ENCODE results near the gene TAF11.
"Not testable (repeated sequence)": the region's sequence is repeated elsewhere in the genome, so short reads cannot be mapped to it uniquely, and the experiment has no call there.

The TAF11 gene, protein sequence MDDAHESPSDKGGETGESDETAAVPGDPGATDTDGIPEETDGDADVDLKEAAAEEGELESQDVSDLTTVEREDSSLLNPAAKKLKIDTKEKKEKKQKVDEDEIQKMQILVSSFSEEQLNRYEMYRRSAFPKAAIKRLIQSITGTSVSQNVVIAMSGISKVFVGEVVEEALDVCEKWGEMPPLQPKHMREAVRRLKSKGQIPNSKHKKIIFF

DNA sequence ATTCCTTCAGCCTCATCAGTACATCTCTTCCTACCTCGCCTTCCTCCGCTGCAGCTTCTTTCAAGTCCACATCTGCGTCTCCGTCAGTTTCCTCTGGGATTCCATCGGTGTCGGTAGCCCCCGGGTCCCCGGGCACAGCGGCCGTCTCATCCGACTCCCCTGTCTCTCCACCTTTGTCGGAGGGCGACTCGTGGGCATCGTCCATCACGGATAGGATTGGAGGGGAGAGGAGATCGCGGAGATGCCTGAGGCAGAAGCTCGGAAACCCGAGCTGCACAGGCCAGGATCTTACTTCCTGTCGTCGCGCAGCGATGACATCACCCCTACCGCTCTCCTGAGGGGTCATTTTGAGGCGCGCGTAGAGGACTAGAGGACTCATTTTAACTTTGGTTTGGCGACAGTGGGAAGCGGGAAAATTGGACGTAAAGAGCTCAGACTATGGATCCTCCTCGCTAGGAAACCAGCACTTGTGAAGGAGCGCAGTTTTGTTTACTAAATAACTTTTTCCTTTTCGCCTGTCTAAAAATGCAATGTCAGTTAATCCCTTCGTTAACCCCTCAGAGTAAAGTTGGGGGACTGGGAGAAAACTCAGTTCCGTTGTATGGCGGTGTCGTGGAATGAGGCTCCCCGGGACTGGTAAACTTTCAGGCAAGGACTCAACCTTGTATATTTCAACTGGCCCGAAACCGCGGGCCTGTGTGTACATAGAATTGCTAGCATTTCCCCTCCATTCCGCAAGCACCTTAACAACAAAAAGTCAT is at the start of gene TAF11:
TSS of gene TAF11 (minus strand) at position 290 of the 761 bp plus-strand sequence. CDS start at position 205, 85 bp downstream.
- no peaks in the 10 kb centered on the region for H3K36me3 ChIP-seq (ENCODE audit: control insufficient read depth, insufficient read depth, low read length)
- H3K4me1 ChIP-seq (ENCODE audit: control insufficient read depth, insufficient read depth, low read length) = peaks cover 10% of the 10 kb centered on the region
- H3K9me3 ChIP-seq (ENCODE audit: control insufficient read depth, low read length) = no peaks in the 10 kb centered on the region
- H3K9ac ChIP-seq (ENCODE audit: low read length) = peak within 1 kb of the TSS; percentile 94
- H3K27me3 ChIP-seq (ENCODE audit: control insufficient read depth, insufficient read depth, low read length) = no peaks in the 10 kb centered on the region
- peak within 1 kb of the TSS; percentile 98 for H3K4me3 ChIP-seq (ENCODE audit: low read length)

DNA sequence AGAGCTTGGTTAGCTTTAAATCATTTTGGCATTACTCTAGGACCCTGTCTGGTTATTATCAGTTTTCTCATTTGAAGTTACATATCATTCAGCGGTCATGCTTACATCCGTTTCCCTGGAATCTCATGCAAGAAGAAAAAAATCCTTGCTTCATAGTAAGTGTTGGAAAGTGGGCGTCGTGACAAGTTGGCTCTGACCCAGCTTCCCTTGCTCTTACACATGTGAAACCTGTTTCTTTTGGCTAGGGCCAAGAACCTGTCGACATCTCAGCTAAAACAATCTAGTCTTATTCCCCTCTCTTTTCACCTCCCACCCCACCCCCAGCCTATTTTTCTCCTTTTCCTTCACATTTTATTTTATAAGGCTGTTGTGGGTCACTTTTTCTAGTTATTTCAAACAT is 46.7 kb upstream of the TAF11 start:
- Histone ChIP-seq H3K36me3 (ENCODE audit: control insufficient read depth, insufficient read depth, low read length) (no peaks in the 10 kb centered on the region), H3K4me1 (ENCODE audit: control insufficient read depth, insufficient read depth, low read length) (peaks cover 15% of the 10 kb centered on the region), H3K9me3 (ENCODE audit: control insufficient read depth, low read length) (no peaks in the 10 kb centered on the region), H3K4me3 (ENCODE audit: low read length) (no peak overlapping the region), H3K9ac (ENCODE audit: low read length) (no peak overlapping the region), H3K27me3 (ENCODE audit: control insufficient read depth, insufficient read depth, low read length) (no peaks in the 10 kb centered on the region)

DNA sequence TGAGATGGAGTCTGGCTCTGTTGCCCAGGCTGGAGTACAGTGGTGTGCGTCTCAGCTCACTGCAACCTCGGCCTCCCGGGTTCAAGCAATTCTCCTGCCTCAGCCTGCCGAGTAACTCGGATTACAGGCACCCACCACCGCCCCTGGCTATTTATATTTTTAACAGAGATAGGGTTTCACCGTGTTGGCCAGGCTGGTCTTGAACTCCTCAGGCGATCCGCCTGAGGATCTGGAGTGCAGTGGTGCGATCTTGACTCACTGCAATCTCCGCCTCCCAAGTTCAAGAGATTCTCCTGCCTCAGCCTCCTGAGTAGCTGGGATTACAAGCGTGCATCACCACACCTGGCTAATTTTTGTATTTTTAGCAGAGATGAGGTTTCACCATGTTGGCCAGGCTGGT is 44.4 kb upstream of the TAF11 start:
- peaks cover 27% of the 10 kb centered on the region for H3K4me1 ChIP-seq (ENCODE audit: control insufficient read depth, insufficient read depth, low read length)
- H3K27me3 ChIP-seq (ENCODE audit: control insufficient read depth, insufficient read depth, low read length); H3K36me3 ChIP-seq (ENCODE audit: control insufficient read depth, insufficient read depth, low read length): not testable (repeated sequence)

DNA sequence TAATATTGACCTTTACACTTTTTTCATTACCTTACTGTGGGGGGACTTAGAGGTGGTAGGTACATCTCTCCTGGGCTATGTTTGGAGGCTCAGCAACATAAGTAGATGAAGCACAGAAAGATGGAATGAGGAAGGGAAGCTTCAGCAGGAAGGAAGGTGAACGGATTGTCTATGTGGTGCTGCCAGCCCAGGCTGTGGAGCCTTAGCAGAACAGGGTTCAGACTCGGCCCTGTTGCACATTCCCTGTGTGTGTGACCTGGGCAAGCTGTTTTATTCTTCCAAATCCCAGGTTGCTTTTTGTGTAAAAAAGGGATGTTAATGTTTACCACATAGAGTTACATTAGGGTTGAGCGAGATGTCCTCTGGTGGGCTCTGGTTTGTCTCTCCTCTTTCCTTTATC is 42.4 kb upstream of the TAF11 start:
- no peak overlapping the region for H3K4me3 ChIP-seq (ENCODE audit: low read length)

More for the DNA sequence above, 44.4 kb upstream of the TAF11 start:
- H3K9me3 ChIP-seq (ENCODE audit: control insufficient read depth, low read length); H3K9ac ChIP-seq (ENCODE audit: low read length); H3K4me3 ChIP-seq (ENCODE audit: low read length): not testable (repeated sequence)

DNA sequence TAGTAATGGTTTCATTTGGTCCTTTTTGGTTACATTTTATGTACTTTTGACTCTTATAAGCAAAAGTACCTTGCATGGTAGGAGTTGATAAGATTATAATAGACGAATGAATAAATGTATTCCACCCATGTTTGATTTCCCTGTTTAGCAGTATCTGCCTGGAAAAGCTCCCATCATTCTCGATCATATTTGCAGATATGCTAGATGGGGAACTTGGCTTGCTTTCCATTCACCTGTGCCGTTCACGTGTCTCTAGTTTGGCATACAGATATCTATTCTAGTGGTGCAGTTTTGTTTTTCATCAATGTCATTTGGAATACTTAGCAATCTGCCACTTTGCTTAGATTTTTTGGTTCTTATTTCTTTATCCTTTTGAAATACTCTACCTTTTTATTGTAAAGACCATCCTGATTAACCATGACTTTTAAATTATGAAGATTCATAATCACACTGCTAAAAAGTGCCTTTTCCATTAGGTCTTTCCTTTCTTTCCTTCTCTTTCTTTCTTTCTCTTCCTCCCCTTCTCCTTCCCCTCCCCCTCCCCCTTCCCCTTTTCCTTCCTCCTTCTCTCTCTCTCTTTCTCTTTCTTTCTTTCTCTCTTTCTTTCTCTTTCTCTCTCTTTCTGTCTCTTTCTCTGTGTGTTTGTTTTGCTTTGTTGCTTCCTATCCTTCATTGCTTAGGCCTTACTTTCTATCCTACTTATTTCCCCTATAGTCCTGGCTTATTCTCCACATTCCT is 41.6 kb upstream of the TAF11 start:
- H3K27me3 ChIP-seq (ENCODE audit: control insufficient read depth, insufficient read depth, low read length) = no peaks in the 10 kb centered on the region
- H3K36me3 ChIP-seq (ENCODE audit: control insufficient read depth, insufficient read depth, low read length) = no peaks in the 10 kb centered on the region
- H3K4me3 ChIP-seq (ENCODE audit: low read length) = no peak overlapping the region
- no peak overlapping the region for H3K9ac ChIP-seq (ENCODE audit: low read length)
- no peaks in the 10 kb centered on the region for H3K9me3 ChIP-seq (ENCODE audit: control insufficient read depth, low read length)
- peaks cover 17% of the 10 kb centered on the region for H3K4me1 ChIP-seq (ENCODE audit: control insufficient read depth, insufficient read depth, low read length)

More for the DNA sequence above, 42.4 kb upstream of the TAF11 start:
- Histone ChIP-seq H3K9ac (ENCODE audit: low read length) (no peak overlapping the region), H3K36me3 (ENCODE audit: control insufficient read depth, insufficient read depth, low read length) (no peaks in the 10 kb centered on the region), H3K27me3 (ENCODE audit: control insufficient read depth, insufficient read depth, low read length) (no peaks in the 10 kb centered on the region), H3K4me1 (ENCODE audit: control insufficient read depth, insufficient read depth, low read length) (peaks cover 25% of the 10 kb centered on the region), H3K9me3 (ENCODE audit: control insufficient read depth, low read length) (no peaks in the 10 kb centered on the region)

DNA sequence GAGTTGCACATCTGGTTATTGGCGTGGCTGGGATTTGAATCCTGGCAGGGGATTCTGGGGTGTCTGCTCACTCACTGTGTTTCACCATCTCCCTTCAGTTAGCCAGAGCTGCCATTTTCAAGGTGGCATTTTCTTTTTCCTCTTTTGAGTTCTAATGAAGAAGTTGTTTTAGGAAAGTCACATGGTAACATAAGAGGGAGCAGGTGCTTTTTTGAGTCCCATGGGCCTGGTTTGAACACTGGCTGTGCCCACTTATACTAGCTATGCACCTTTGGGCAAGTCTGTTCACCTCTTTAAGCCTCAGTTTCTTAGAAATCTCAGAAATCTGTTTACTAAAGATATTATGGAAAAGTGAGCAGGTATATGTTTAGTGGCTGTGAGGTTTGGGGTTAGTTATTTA is 40.9 kb upstream of the TAF11 start:
- Histone ChIP-seq H3K9ac (ENCODE audit: low read length) (no peak overlapping the region), H3K27me3 (ENCODE audit: control insufficient read depth, insufficient read depth, low read length) (no peaks in the 10 kb centered on the region), H3K36me3 (ENCODE audit: control insufficient read depth, insufficient read depth, low read length) (no peaks in the 10 kb centered on the region), H3K9me3 (ENCODE audit: control insufficient read depth, low read length) (no peaks in the 10 kb centered on the region), H3K4me3 (ENCODE audit: low read length) (no peak overlapping the region), H3K4me1 (ENCODE audit: control insufficient read depth, insufficient read depth, low read length) (peaks cover 17% of the 10 kb centered on the region)

DNA sequence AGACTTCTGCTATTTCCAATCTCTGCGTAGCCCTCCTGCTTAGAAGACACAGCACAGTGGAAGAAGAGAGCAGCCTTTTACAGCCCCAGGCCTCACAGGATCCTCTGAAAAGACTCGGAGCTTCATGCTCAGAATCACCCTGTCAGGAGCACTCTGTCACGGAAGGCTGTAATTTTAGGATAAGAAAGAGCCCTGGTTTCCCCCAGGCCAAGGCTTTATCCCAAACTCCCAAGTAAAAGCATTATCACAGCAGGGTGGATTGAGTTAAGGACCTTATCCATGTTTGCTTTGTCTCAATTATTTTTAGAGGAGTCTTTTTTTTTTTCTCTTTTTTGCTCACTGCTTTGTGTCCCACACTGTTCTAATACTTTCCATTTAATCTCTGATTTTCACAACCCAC is 40.4 kb upstream of the TAF11 start:
- Histone ChIP-seq H3K27me3 (ENCODE audit: control insufficient read depth, insufficient read depth, low read length) (no peaks in the 10 kb centered on the region), H3K9ac (ENCODE audit: low read length) (no peak overlapping the region), H3K4me3 (ENCODE audit: low read length) (no peak overlapping the region), H3K36me3 (ENCODE audit: control insufficient read depth, insufficient read depth, low read length) (no peaks in the 10 kb centered on the region), H3K4me1 (ENCODE audit: control insufficient read depth, insufficient read depth, low read length) (peaks cover 17% of the 10 kb centered on the region), H3K9me3 (ENCODE audit: control insufficient read depth, low read length) (no peaks in the 10 kb centered on the region)

DNA sequence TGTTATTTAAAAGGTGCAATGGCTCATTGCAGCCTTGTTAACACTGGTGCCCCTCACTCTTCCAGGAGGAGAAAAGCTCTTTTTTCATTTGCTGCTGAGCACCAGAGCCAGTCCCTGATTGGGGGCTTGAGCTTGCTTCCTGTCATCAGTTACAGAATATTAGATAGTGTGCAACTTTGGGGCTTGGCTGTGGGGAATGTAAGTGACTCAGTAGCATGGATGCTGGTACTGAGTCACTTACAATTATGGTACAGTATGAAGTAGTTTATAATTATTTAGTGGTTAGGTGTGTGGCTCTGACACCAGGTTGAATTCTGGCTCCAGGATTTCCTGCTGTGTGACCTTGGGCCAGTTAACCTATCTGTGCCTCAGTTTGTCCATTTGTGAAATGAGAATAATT is 38.8 kb upstream of the TAF11 start:
- Histone ChIP-seq H3K9ac (ENCODE audit: low read length) (no peak overlapping the region), H3K4me1 (ENCODE audit: control insufficient read depth, insufficient read depth, low read length) (peaks cover 17% of the 10 kb centered on the region), H3K36me3 (ENCODE audit: control insufficient read depth, insufficient read depth, low read length) (no peaks in the 10 kb centered on the region), H3K4me3 (ENCODE audit: low read length) (no peak overlapping the region), H3K9me3 (ENCODE audit: control insufficient read depth, low read length) (no peaks in the 10 kb centered on the region), H3K27me3 (ENCODE audit: control insufficient read depth, insufficient read depth, low read length) (no peaks in the 10 kb centered on the region)

DNA sequence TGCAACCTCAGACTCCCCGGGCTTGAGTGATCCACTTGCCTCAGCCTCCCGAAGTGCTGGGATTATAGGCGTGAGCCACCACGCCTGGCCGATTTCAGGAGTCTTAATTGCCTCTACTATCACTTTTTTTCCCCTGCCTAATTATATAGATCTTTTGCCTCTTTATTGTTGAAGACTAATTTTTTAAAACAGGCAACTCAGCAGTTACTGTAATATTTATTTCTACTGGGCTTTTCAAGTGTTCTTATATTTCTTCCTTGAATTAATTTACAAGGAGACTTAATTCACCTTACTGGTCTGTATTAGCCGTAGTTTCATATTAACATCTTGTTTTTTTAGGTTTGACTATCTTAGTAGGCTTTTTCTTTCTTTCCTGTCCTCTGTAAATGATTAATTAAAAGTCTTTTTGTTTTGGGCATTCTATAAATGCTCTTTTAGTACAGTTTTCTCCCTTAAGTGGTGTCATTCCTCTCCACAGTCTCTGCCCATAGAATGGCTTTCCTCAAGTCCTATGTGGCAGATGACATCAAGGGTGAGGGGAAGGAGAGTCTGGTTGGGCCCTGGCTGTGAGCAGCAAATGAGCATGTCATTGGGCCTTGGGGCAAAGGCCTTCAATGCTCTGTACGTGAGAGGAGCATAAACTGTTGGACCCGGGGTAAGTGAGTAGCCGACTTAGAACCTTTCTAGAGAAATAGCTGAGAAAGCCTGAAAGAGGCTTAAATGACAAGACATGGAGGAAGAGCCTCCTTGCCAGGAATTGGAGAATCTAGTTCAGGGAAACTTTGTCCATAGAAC is 37.2 kb upstream of the TAF11 start:
- Histone ChIP-seq H3K9me3 (ENCODE audit: control insufficient read depth, low read length) (no peaks in the 10 kb centered on the region), H3K4me1 (ENCODE audit: control insufficient read depth, insufficient read depth, low read length) (peaks cover 16% of the 10 kb centered on the region), H3K36me3 (ENCODE audit: control insufficient read depth, insufficient read depth, low read length) (no peaks in the 10 kb centered on the region), H3K27me3 (ENCODE audit: control insufficient read depth, insufficient read depth, low read length) (no peaks in the 10 kb centered on the region), H3K9ac (ENCODE audit: low read length) (no peak overlapping the region), H3K4me3 (ENCODE audit: low read length) (no peak overlapping the region)

DNA sequence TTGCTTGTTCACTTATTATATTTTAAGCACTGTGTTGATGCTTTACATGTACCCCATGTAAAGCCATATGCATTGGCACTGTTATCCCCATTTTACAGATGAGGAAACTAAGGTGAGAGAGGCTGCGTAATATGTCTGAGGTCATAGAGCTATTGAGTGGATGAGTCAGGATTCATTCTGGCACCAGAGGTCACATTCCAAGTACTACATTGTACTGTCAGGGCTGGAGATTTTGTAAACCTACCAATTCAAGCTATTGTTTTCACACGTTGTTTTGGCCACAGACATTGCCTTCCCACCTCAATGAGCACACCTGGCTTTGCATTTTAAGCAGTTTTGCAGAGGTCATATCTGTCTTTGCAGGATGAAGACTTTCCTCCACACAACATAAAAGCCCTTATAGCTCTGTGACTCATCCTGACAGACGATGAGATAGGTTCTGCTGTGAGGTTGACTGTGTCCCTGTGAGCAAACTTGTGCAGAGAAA is 34.4 kb upstream of the TAF11 start:
- no peaks in the 10 kb centered on the region for H3K27me3 ChIP-seq (ENCODE audit: control insufficient read depth, insufficient read depth, low read length)
- no peaks in the 10 kb centered on the region for H3K4me1 ChIP-seq (ENCODE audit: control insufficient read depth, insufficient read depth, low read length)
- no peak overlapping the region for H3K9ac ChIP-seq (ENCODE audit: low read length)
- no peaks in the 10 kb centered on the region for H3K9me3 ChIP-seq (ENCODE audit: control insufficient read depth, low read length)
- no peaks in the 10 kb centered on the region for H3K36me3 ChIP-seq (ENCODE audit: control insufficient read depth, insufficient read depth, low read length)
- no peak overlapping the region for H3K4me3 ChIP-seq (ENCODE audit: low read length)

DNA sequence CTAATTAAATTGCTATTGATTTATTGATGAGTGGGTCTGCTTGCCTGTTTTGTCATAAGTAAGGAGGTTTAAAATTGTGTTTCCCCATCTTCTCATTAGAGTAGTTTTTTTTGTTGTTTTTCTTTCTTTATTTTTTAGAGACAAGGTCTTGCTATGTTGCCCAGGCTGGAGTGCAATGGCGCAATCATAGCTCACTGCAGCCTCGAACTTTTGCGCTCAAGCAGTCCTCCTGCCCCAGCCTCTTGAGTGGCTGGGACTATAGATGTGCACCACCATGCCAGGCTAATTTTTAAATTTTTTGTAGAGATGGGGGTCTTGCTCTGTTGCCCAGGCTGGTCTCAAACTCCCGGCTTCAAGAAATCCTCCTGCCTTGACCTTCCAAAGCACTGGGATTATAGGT is 32.3 kb upstream of the TAF11 start:
- Histone ChIP-seq H3K36me3 (ENCODE audit: control insufficient read depth, insufficient read depth, low read length) (no peaks in the 10 kb centered on the region), H3K9me3 (ENCODE audit: control insufficient read depth, low read length) (no peaks in the 10 kb centered on the region), H3K4me3 (ENCODE audit: low read length) (no peak overlapping the region), H3K9ac (ENCODE audit: low read length) (no peak overlapping the region), H3K27me3 (ENCODE audit: control insufficient read depth, insufficient read depth, low read length) (no peaks in the 10 kb centered on the region), H3K4me1 (ENCODE audit: control insufficient read depth, insufficient read depth, low read length) (no peaks in the 10 kb centered on the region)
